GM21619 (cell line): Measurements from ENCODE around the gene SHKBP1.
A peak's percentile ranks its signal among the peaks of the same experiment; 100 is the strongest.
"Not testable (repeated sequence)": the region's sequence is repeated elsewhere in the genome, so short reads cannot be mapped to it uniquely, and the experiment has no call there.

ENCODE experiments used
- ATAC-seq: cut with Tn5 transposase; IDR thresholded peaks from one replicate; pipeline ENCODE4 v1.9.1; 2021; ENCODE audit not compliant: unreplicated experiment

The SHKBP1 gene

GRCh38 chr19:40613690-40614621 is 37.3 kb downstream of the SHKBP1 start:
- ATAC-seq: peak; percentile 39

- ATAC-seq: no peak
Observed at GRCh38 chr19:40614622-40615411, 38.1 kb downstream of the SHKBP1 start.

GRCh38 chr19:40616178-40616577 is 39.5 kb downstream of the SHKBP1 start:
- no peak for ATAC-seq

- ATAC-seq: no peak
Observed at GRCh38 chr19:40616941-40617340, 40.3 kb downstream of the SHKBP1 start.

- ATAC-seq: no peak
Observed at GRCh38 chr19:40617961-40618360, 41.3 kb downstream of the SHKBP1 start.

- no peak for ATAC-seq
Observed at GRCh38 chr19:40619333-40620160, 42.9 kb downstream of the SHKBP1 start.

DNA sequence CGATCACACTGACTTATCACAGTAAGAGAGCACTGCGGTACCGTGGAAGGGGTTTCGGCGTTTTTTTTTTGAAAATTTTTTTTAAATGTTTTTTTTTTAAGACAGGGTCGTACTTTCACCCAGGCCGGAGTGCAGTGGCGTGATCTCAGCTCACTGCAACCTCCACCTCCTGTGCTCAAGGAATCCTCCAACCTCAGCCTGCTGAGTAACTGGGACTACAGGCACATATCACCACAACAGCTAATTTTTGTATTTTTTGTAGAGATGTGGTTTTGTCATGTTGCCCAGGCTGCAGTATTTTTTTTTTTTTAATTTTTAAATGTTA is 43.5 kb downstream of the SHKBP1 start:
- no peak for ATAC-seq

DNA sequence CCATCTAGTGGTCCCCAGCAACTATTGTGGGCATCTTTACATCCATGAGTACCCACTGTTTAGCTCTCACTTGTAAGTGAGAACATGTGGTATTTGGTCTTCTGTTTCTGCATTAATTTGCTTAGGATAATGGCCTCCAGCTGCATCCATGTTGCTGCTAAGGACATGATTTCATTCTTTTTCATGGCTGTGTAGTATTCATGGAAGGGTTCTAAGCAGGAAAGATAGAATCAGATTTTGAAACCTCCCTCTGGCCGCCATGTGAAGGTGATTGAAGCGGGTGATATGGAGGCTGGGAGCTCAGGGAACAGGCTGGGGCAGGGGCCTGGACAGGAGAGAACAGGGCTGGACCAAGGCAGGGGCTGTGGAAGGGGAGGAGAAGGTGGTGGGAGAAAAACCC is 44.6 kb downstream of the SHKBP1 start:
- ATAC-seq: no peak

DNA sequence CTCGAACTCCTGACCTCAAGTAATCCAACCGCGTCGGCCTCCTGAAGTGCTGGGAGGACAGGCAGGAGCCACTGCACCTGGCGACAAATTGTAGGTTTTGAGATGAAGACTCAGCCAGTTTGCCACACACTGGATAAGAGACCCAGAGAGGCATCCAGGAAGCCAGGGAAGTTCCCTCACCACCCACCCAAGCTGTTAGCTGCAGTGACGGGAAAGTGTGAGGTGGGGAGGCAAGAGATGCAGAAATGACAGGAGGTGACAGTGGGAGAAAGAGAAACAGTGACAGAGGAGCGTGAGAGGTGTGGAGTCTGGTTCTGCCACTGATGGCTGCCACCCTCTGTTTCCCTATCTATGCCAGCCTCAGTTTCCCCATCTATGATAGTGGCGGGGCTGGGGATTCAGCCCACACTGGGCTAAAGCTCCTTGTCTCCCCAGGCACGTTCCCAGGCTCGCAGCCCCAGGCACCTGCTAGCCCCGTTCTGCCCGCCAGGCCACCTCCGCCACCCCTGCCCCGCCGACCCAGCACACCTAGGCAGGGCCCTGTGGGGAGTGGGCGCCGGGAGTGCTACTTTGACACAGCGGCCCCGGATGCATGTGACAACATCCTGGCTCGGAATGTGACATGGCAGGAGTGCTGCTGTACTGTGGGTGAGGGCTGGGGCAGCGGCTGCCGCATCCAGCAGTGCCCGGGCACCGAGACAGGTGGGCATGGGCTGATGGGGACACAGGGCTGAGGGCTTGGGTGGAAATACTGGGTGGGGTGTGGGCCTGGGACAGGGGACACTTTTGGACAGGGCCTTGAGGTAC is 45.5 kb downstream of the SHKBP1 start:
- no peak for ATAC-seq

DNA sequence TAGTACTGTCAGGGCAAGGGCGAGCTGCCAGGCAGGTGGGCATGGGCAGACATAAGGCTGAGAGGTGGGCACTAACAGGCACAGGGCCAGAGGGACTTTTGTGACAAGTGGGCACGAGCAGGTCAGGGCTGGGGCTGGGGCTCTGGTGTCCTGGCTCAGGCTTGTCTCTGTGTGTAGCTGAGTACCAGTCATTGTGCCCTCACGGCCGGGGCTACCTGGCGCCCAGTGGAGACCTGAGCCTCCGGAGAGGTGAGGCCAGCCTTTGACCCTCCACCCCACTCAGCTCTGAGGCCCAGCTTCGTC is 46.1 kb downstream of the SHKBP1 start:
- ATAC-seq: no peak

- ATAC-seq: no peak
Observed at GRCh38 chr19:40623403-40624251, 47.0 kb downstream of the SHKBP1 start.

DNA sequence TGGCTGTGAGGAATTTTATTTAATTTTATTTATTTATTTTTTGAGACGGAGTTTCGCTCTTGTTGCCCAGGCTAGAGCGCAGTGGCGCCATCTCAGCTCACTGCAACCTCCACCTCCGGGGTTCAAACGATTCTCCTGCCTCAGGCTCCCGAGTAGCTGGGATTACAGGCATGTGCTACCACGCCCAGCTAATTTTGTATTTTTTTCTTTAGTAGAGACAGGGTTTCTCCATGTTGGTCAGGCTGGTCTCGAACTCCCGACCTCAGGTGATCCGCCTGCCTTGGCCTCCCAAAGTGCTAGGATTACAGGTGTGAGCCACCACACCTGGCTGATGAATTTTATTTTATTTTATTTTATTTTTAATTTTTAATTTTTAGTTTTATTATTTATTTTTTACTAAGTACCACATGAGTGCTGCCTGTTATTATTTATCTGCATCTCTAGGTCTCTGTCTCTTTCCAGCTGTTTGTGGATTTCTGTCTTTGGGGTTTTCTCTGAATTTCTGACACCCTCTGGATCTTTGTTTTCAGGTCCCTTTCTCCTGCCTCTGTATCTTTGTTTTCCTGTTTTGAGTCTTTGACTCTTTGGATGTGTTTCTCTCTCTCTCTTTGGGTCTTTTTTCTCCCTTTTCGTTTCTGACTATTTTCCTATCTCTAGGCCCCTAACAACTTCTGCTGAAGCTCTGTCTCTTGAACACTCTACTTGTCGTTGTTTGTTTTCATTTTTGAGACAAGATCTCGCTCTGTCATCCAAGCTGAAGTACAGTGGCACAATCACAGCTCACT is 47.9 kb downstream of the SHKBP1 start:
- not testable (repeated sequence) for ATAC-seq

- ATAC-seq: no peak
Observed at GRCh38 chr19:40625406-40626120, 48.9 kb downstream of the SHKBP1 start.

DNA sequence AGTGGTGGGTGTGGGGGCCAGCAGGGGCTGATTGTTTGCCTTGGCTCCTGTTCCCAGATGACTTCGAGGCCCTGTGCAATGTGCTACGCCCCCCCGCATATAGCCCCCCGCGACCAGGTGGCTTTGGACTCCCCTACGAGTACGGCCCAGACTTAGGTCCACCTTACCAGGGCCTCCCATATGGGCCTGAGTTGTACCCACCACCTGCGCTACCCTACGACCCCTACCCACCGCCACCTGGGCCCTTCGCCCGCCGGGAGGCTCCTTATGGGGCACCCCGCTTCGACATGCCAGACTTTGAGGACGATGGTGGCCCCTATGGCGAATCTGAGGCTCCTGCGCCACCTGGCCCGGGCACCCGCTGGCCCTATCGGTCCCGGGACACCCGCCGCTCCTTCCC is 50.2 kb downstream of the SHKBP1 start:
- ATAC-seq: no peak

DNA sequence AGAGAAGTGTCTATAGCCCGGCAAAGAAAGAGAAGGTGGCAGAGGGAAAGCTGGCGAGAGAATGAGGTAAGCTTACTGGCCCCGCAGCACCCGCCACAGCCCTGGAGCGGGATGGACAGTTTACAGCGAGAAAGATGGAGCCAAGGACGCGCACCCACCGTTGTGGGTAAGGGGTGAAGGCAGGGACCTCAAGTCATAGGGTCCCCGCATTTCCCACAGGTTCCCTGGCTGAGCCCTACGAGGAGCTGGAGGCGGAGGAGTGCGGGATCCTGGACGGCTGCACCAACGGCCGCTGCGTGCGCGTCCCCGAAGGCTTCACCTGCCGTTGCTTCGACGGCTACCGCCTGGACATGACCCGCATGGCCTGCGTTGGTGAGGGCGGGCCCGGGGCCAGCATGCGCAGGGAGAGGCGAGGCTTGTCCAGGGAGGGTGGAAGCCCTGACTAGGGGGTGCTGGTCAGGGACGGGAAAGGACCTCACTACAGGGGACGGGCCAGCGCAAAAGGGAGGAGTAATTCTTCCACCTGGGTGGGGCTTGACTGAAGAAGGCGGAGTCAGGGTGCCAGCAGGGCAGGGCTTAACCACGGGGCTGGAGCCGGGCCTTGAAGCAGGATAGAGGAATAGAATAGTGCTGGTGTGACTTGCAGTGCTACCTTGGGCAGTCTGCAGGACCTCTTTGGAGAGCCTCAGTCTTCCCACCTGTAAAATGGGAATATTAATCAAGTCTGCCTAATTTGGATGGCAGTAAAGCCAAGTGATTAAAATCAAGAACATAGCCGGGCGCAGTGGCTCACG is 51.0 kb downstream of the SHKBP1 start:
- ATAC-seq: no peak

DNA sequence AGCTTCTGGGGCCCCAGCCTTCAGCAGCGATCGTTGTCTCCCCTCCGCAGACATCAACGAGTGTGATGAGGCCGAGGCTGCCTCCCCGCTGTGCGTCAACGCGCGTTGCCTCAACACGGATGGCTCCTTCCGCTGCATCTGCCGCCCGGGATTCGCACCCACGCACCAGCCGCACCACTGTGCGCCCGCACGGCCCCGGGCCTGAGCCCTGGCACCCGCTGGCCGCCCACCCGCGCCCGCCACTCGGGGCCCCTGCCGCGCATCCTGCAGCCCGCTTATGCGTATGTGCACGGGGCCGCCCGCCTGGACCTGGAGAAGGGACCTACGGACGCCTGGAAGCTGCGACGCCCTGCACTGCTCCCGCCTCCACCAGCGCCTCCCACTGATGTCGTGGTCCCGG is 52.7 kb downstream of the SHKBP1 start:
- ATAC-seq: no peak

GRCh38 chr19:40630571-40631160 is 54.0 kb downstream of the SHKBP1 start:
- ATAC-seq: no peak
